Glomerular endothelial cell (primary cell): ENCODE results near the gene VWCE. TPM values are rescaled to one million over a fixed set of nuclear protein-coding genes. Genes with fewer than 3 reads are reported as not detected.
"Not testable (repeated sequence)": the region's sequence is repeated elsewhere in the genome, so short reads cannot be mapped to it uniquely, and the experiment has no call there.

Experiments
- DNase-seq: peaks from one replicate; pipeline ENCODE4 v3.0.0-alpha.2; 2011; ENCODE audit warnings: low read depth, low spot score; ENCODE audit errors: extremely low read depth
- total RNA-seq: library from RNA; depleted of rRNA; stranded (reverse); fragments of >200 nt; gene quantifications from 2 replicates; pipeline ENCODE4 v1.2.3, GENCODE V29; 2015

Gene VWCE
- total RNA-seq, 1 donor from 2014 or later, result 18.6 TPM

GRCh38 chr11:61259363-61259762 is 35.8 kb downstream of the VWCE start:
- no peak for DNase-seq

- DNase-seq, result no peak
Observed at GRCh38 chr11:61258546-61258945, 36.6 kb downstream of the VWCE start.

- DNase-seq, result no peak
Observed at GRCh38 chr11:61256710-61257482, 38.2 kb downstream of the VWCE start.

GRCh38 chr11:61254403-61255025 is 40.6 kb downstream of the VWCE start:
- DNase-seq, result no peak

GRCh38 chr11:61252332-61252731 is 42.8 kb downstream of the VWCE start:
- DNase-seq, result not testable (repeated sequence)

- DNase-seq, result not testable (repeated sequence)
Observed at GRCh38 chr11:61250796-61251765, 44.0 kb downstream of the VWCE start.

- not testable (repeated sequence) for DNase-seq
Observed at GRCh38 chr11:61249201-61249600, 45.9 kb downstream of the VWCE start.

GRCh38 chr11:61248071-61248470 is 47.0 kb downstream of the VWCE start:
- DNase-seq, result not testable (repeated sequence)

- DNase-seq, result not testable (repeated sequence)
Observed at GRCh38 chr11:61245284-61245964, 49.7 kb downstream of the VWCE start.

GRCh38 chr11:61241526-61241925 is 53.6 kb downstream of the VWCE start:
- not testable (repeated sequence) for DNase-seq

- DNase-seq, result not testable (repeated sequence)
Observed at GRCh38 chr11:61240875-61241274, 54.2 kb downstream of the VWCE start, which contains the start of gene PGA5. Gene PGA5, plus strand, starts transcription at chr11:61241175. Its CDS starts 52 bp downstream, at chr11:61241227.

GRCh38 chr11:61240288-61240687 is 54.8 kb downstream of the VWCE start:
- not testable (repeated sequence) for DNase-seq

GRCh38 chr11:61237130-61237529 is 58.0 kb downstream of the VWCE start:
- DNase-seq, result not testable (repeated sequence)

GRCh38 chr11:61232548-61233145 is 62.5 kb downstream of the VWCE start:
- not testable (repeated sequence) for DNase-seq

- DNase-seq, result not testable (repeated sequence)
Observed at GRCh38 chr11:61231585-61231984, 63.5 kb downstream of the VWCE start.

GRCh38 chr11:61231033-61231432 is 64.1 kb downstream of the VWCE start:
- not testable (repeated sequence) for DNase-seq

GRCh38 chr11:61229458-61229857 is 65.7 kb downstream of the VWCE start:
- DNase-seq, result not testable (repeated sequence)

GRCh38 chr11:61226457-61227137 is 68.5 kb downstream of the VWCE start:
- DNase-seq, result not testable (repeated sequence)

GRCh38 chr11:61222692-61223091 is 72.4 kb downstream of the VWCE start:
- DNase-seq, result not testable (repeated sequence)
